ENCODE measurements around the gene PKD1L1. TPM values are rescaled to one million over a fixed set of nuclear protein-coding genes. Genes with fewer than 3 reads are reported as not detected.
"Not testable (repeated sequence)": the region's sequence is repeated elsewhere in the genome, so short reads cannot be mapped to it uniquely, and the experiment has no call there.

Gene PKD1L1
- total RNA-seq, 4 donors from 2014 or later: 0.41 to 37.4 (median 17.5) TPM

DNA sequence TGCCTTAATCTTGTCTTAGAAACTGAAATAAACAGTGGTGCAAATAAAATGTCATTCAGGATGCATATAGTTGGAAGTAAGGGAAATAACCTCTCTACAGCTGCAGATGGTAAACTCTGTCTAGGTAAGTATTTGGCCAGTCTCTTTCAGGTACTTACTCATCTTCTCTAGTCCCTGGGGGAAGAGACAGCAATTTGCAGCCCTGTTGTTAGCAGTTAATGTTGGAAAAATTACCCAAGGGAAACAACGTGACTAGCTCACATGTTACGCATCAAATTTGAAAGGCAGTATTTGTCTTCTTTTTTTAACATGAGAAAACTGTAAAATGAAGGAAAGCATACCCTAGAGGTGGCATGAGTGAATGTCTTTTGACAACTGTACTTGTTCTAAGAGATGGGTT lies 34.3 kb upstream of the PKD1L1 start:
- in situ Hi-C loops (cut with MboI; ENCODE audit: low pct_ligation_motif_present in 1 of 4, low pct_unique_long_range_greater_than_20kb in 1 of 4, low sequenced_read_pairs in 3 of 4): no loop called here
- no peak for DNase-seq

GRCh38 chr7:47980648-47981047 lies 32.4 kb upstream of the PKD1L1 start:
- H3K4me3 ChIP-seq; intact Hi-C loops (cut with DNase I; ENCODE audit: low total_unique reads); H3K27me3 ChIP-seq; H3K27ac ChIP-seq; DNase-seq; H3K9me3 ChIP-seq; in situ Hi-C loops (cut with MboI; ENCODE audit: low pct_ligation_motif_present in 1 of 4, low pct_unique_long_range_greater_than_20kb in 1 of 4, low sequenced_read_pairs in 3 of 4): not testable (repeated sequence)
- WGBS, 2 donors (ENCODE audit: low coverage in 1 of 2): 97% methylated on average over 5 of the region's 5 CpGs; no CpG with 5 or more reads in 1 of the 2 donors
- Histone ChIP-seq H3K36me3 (peaks cover 0 to 27% (median 13%) of the 10 kb centered on the region in 4 donors), H3K4me1 (peaks cover 7 to 10% (median 9%) of the 10 kb centered on the region in 4 donors)

More for the DNA sequence above, 34.3 kb upstream of the PKD1L1 start:
- TF ChIP-seq EP300 (IDR thresholded peaks at IDR 0.05; ENCODE audit: low read depth) (no peak), POLR2AphosphoS5 (IDR thresholded peaks at IDR 0.05) (no peak), POLR2A (IDR thresholded peaks at IDR 0.05) (no peak), CTCF (IDR thresholded peaks at IDR 0.05) (no peak)
- WGBS, 2 donors (ENCODE audit: low coverage in 1 of 2): 47 to 58% methylated on average over 2 of the region's 2 CpGs
- H3K27me3 ChIP-seq: no peaks in the 10 kb centered on the region
- intact Hi-C loops (cut with DNase I; ENCODE audit: low total_unique reads): no loop called here
- H3K4me3 ChIP-seq: no peak overlapping the region
- no peaks in the 10 kb centered on the region for H3K9me3 ChIP-seq
- H3K36me3 ChIP-seq: peaks cover 0 to 7% (median 2%) of the 10 kb centered on the region in 4 donors
- peaks cover 7 to 10% (median 9%) of the 10 kb centered on the region in 4 donors for H3K4me1 ChIP-seq
- no peak overlapping the region for H3K27ac ChIP-seq

GRCh38 chr7:47979832-47980181 lies 31.5 kb upstream of the PKD1L1 start:
- Histone ChIP-seq H3K4me3 (peak overlapping the region in 3 of 4 donors; percentile 54 to 79 (median 64)), H3K9me3 (no peaks in the 10 kb centered on the region), H3K27me3 (no peaks in the 10 kb centered on the region), H3K27ac (peak overlapping the region; percentile 83 to 91 (median 88)), H3K36me3 (peaks cover 0 to 31% (median 17%) of the 10 kb centered on the region in 4 donors), H3K4me1 (peaks cover 7 to 10% (median 9%) of the 10 kb centered on the region in 4 donors)
- no peak for DNase-seq
- intact Hi-C loops (cut with DNase I; ENCODE audit: low total_unique reads) (no loop called here), in situ Hi-C loops (cut with MboI; ENCODE audit: low pct_ligation_motif_present in 1 of 4, low pct_unique_long_range_greater_than_20kb in 1 of 4, low sequenced_read_pairs in 3 of 4) (no loop called here)
- TF ChIP-seq CTCF (IDR thresholded peaks at IDR 0.05) (no peak), POLR2AphosphoS5 (IDR thresholded peaks at IDR 0.05) (no peak), EP300 (IDR thresholded peaks at IDR 0.05; ENCODE audit: low read depth) (no peak), POLR2A (IDR thresholded peaks at IDR 0.05) (no peak)
- WGBS, 2 donors (ENCODE audit: low coverage in 1 of 2): 29% methylated on average over 7 of the region's 7 CpGs

DNA sequence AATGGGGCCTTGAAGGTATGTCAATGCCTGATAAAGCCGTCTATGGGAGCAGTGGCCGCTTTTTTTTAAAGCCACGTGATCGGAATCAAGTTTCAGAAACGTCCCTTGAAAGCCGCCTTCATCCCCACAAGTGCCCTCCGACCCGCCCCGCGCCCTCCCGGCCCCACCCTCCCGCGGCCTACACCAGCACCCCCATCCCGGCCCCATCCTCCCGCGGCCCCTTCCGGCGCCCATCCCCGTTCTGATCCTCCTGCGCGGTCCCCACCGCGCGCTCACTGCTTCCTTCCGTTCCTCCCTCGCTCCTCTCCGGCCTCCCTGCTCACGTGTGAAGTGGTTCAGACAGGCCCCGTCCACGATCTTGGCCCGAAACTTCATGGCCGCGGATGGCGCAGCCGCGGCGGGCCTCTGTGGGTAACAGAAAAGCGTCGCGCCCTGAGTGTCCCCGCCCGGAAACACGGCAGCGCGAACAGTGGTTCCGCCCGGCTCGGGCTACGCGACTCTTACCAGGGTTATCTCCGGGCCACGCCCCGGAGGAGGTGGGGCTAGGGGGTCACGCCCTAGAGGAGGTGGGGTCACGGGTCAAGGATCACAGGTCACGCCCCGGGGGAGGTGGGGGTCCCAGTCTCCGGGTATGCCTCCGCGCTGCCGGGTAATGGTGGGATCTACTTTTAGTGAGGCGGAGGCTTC lies 31.0 kb upstream of the PKD1L1 start, which contains the start of gene HUS1:
Gene HUS1, minus strand, starts transcription at position 471 of the 687 bp plus-strand sequence. Its CDS starts 96 bp downstream, at position 375.
- WGBS, 2 donors (ENCODE audit: low coverage in 1 of 2): 0 to 2% methylated on average over 6 to 43 of the region's 62 CpGs
- intact Hi-C loops (cut with DNase I; ENCODE audit: low total_unique reads) (no loop called here), in situ Hi-C loops (cut with MboI; ENCODE audit: low pct_ligation_motif_present in 1 of 4, low pct_unique_long_range_greater_than_20kb in 1 of 4, low sequenced_read_pairs in 3 of 4) (no loop called here)

More for the DNA sequence above, 31.0 kb upstream of the PKD1L1 start, which contains the start of gene HUS1:
- Histone ChIP-seq H3K27me3 (no peaks in the 10 kb centered on the region), H3K36me3 (peaks cover 0 to 35% (median 17%) of the 10 kb centered on the region in 4 donors), H3K27ac (peak within 1 kb of the TSS; percentile 83 to 91 (median 88)), H3K9me3 (no peaks in the 10 kb centered on the region), H3K4me1 (peaks cover 7 to 10% (median 9%) of the 10 kb centered on the region in 4 donors), H3K4me3 (peak within 1 kb of the TSS; percentile 54 to 79 (median 65))
- peak; percentile 96 for DNase-seq
- TF ChIP-seq POLR2AphosphoS5 (IDR thresholded peaks at IDR 0.05) (peak; percentile 58 to 94 (median 90)), POLR2A (IDR thresholded peaks at IDR 0.05) (peak; percentile 91), CTCF (IDR thresholded peaks at IDR 0.05) (no peak), EP300 (IDR thresholded peaks at IDR 0.05; ENCODE audit: low read depth) (peak; percentile 2)

All from transverse colon (tissue), 4 donors.